GM21390 (cell line): ENCODE results near the gene COL23A1.

ENCODE experiments used
- ATAC-seq: cut with Tn5 transposase; IDR thresholded peaks from one replicate; pipeline ENCODE4 v1.9.1; 2021; ENCODE audit not compliant: unreplicated experiment

Gene COL23A1

DNA sequence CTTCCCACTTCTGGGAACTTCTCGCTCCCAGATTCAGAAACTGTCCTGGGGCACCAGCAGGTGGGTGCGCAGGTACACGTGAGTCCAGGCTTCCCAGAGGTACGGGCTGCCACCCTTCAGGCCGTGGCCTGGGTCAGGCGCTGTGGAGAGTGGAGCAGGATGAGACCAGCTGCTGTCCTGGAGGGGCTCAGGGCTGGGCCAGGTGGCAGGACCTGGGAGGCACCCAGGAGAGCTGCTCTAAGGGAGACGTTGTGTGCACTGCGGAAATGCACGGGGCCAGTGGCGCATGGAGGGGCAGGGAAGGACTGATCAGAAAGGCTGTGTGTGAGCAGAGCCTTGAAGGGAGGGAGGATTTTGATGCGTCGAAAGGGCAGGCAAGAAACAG lies 222.5 kb downstream of the COL23A1 start:
- no peak for ATAC-seq

DNA sequence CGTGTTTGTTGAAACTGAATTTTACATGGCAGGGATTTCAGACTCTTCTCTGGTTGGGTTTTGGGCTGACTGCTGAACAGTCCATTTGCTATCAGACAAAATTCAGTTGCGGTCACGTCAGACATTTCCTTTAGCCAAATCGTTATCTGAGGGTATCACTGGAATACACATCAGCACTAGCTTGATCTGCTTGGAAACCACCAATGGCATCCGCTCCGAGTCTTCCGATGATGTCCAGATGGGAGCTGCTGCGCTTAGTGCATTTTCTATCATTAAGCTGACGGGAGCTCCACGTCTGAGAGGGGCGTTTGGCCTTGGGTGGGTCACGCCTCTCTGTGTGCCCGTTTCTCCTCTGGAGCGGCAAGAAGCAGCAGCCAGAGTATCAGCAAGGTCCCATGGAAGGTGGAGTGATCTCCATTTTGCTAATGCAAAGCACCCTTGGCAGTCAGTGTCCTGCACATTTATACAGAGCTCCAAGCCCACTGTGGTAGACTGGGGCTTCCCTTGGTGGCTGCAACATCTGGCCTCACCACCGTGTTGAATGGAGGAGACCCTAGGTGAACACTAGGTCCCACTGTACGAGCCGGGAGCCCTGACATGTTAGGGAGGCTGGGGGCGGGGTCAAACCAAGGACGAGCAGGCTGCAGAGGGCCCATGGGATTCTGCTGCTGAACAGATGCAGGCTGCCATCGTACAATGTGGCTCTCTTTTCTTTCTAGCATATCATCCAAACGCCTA lies 223.0 kb downstream of the COL23A1 start:
- no peak for ATAC-seq

DNA sequence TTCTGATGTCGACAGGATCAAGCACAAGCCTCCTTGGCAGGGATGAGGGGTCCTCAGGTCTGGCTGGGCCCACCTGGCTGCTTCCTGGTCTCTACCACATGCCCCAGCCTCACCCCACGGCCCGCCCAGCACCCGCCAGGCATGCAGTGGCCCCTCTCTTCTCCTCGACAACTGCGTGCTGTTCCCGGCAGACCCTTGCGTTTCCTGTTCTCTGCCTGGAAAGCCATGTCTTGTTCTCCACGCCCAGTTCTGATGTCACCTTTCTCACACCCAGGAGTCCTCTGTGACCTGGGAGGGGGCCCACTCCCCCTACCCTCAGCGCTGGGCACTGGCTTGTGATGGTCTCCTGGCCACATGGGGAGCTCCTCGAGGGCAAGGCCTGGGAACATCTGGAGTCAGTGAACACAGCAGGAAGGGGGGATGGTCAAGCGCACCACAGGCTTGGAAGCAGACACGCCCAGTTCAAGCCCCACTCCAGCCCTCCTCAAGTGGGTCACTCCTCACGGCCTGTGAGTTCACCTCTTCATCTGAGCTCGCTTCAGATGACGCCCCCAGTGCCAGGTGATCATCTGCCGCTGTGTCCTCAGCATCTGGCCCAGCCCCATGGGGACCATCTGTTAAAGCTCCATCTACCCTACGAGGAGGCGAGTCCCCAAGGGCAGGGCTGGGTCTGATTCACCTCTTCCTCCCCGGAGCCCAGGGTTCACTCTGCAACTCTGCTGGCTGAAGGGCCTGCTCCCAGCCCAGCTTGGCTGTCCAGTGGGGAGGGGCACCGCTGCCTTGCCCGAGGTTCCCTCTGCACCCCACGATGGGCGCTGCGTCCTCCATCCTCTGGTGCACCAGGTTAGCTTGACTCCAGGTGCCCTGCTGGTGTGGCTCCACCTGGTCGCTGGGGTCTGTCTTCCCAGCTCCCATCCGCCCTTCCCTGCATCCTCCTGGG lies 224.4 kb downstream of the COL23A1 start:
- ATAC-seq = no peak

GRCh38 chr5:178364326-178364675 lies 225.9 kb downstream of the COL23A1 start:
- no peak for ATAC-seq

GRCh38 chr5:178363501-178364325 lies 226.5 kb downstream of the COL23A1 start:
- ATAC-seq = no peak

DNA sequence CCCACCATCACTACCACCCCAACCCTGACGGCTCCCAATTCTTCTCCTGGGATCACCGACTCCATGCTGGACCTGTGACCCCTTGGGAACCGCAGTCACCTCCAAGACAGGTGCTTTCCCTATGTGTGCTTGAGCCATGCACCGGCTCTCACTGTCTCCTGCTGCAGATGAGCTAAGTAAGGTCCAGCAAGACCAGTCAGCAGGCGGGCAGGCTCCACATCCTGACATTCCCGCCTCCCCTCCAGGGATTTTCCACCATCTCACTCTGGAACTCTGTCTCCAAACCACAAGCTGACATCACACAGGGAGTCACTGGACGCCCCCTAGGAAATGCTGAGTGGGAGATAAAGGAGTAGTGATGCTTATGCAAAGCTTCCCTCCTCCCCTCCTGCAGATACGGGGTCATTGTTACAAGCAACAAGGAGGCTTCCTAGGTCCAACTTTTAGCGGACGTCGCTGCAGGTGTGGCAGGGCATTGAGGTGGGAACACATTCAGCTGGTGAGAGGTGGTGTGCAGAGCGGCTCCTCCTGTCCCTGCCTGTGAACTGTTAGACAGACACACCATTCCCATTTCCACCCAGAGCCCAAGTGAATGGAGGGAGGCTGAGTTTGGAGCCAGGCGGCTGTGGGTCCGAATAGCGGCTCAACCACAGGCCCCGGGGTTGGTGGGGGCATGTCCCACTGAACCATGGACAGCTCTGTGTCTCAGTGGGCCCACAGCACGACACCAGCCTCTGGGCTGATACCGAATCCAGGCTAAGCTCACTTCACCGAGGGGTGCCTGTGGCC lies 228.3 kb downstream of the COL23A1 start:
- ATAC-seq = no peak

DNA sequence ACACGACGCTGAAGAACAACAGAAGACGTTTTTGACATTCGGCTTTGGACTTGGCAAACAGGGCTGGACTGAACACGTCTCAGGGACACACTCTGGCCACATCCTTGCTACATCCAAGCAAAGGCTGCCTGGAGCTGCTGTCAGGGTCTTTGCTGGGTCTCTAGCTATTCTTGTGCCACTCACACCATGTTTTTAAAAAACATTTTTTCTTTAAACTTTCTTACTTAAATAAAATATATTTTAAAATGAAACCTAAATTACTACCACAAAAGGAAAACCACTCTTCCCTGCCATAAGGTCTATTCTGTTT lies 229.3 kb downstream of the COL23A1 start:
- ATAC-seq = no peak

DNA sequence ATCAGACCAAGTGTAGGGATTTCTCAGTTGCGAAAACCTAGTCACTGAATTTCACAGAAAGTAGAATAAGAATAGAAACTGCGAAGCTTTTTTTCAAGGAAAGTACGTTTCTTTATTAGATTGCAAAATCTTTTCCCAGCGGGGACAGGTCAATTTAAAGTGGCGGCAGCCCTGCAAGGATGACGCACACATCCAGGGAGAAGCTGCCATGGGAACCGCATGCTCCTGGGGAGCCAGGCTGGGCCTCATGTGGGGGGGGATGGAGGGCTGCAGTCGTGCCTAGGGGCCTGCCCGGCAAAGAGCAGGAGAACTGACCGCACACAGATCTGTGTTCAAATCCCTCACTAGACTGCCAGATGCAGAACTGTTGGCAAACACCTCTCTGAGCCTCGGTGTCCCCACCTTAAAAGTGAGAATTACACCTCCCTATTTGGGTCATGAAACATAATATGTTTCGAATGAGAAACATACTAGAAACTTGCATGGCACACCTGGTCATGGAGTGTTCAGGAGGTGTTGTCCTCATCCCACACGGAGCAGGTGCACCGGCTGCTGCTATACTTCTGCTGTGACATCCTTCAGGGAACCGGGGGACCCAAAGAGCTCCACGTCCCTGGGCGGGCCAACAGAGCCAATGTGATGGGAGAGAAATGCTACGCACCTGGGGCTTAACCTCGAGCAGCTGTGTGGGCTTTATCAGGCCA lies 229.8 kb downstream of the COL23A1 start:
- ATAC-seq = no peak

- ATAC-seq = no peak
Observed at GRCh38 chr5:178359738-178360137, 230.5 kb downstream of the COL23A1 start.

- no peak for ATAC-seq
Observed at GRCh38 chr5:178357678-178358077, 232.5 kb downstream of the COL23A1 start.

DNA sequence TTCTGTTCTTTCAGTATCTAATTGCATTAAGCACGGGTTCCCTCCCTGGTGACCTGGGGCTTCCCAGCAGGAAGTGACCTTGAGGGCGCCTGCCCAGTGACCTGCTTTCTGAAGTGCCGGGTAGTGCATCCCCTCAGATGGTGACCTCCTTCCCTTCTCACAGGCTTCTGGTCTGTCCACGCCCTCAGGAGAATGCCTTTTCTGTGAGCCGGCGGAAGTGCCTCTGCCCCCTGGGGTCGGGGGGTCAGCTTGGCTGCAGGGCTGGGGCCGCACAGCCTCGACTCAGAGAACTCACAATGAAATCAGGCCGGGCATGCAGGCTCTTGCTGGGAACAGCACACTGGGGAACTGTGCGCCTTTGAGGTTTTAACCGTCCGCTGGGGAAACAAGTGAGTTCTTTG lies 233.1 kb downstream of the COL23A1 start:
- no peak for ATAC-seq

DNA sequence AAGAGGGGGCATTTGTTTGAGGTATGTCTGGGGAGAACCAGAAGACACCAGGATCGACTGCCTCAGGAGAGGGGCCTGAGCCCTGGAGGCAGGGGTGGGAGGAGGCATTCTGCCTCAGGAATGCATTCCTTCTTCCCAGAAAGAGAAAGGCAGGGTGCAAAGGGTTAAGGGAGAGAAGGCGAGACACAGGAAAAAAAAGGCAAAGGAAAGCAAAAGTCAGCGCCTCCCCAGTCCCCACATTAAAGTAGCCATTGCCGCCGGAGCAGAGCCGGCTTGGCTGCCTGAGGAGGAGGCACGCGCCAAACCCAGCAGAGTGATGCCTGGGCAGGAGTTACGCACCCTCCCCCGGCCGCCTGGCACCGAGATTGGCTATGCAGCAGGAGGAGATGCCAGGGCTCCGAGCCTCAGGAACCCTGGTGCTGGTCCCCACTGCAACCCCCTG lies 233.7 kb downstream of the COL23A1 start:
- ATAC-seq = no peak

DNA sequence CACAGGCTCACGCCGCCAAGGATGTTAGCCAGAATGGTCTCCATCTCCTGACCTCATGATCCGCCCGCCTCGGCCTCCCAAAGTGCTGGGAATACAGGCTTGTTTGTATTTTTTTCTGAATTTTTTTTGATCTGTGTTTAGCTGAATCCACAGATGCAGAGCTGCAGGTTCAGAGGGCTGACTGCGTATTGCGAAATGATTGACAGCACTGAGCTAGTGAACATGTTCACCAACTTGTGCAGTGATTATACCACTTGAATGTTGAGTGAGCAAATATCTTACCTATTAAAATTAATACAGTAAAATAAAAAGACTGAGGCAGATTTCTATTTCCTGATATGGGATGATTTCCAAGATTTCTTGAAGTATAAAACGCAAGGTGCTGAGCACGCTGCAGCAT lies 234.5 kb downstream of the COL23A1 start:
- ATAC-seq = no peak

- ATAC-seq = no peak
Observed at GRCh38 chr5:178353461-178353860, 236.7 kb downstream of the COL23A1 start.

DNA sequence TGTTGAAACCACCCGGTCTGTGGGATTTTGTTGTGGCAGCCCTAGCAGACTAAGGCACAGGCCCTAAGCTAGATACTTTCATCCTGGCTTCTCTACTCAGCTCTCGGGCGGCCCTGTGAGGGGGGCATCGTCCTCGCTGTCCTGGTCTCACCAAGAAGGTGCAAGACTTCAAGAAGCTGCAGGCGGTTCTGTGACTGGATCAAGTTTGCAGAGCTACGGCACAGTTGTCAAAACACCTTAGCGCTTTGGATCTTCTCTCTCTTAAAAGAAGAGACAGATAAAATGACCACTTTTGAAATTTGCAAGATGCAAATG lies 238.2 kb downstream of the COL23A1 start:
- ATAC-seq = no peak

DNA sequence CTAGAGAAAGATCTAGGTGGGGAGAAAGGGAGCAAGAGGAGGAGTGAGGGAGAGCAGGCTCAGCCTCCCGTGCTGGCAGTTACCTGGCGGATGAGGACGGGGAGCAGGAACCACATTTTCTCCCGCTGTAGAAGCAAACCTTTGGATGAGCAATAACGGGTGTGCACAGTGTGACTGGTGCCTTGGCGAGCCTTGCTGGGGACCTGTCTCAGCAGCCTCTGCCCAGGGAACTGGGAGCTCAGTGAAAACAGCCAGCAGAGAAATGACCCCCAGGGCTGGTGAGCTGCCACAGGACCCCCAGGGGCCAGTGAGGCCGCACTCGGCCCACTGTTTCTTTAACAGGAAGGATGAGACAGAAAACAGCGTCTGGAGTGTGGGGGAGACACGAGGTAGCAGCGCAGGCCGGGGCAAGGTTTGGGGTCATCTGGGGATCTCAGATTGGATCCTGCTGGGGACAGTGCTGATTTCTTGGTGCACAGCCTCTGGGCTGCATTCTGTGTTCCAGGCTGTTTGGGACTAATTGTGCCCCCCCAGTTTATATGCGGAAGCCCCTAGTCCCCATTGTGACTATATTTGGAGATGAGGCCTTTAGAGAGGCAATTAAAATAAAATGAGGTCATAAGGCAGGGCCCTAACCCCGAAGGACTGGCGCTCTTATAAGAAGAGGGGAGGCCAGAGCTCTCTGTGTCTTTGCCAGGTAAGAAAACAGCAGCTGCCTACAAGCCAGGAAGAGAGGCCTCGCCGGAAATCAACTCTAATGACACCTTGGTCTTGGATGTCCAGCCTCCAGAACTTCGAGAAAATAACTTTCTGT lies 238.8 kb downstream of the COL23A1 start:
- ATAC-seq = no peak

GRCh38 chr5:178350361-178351220 lies 239.6 kb downstream of the COL23A1 start:
- ATAC-seq = no peak

DNA sequence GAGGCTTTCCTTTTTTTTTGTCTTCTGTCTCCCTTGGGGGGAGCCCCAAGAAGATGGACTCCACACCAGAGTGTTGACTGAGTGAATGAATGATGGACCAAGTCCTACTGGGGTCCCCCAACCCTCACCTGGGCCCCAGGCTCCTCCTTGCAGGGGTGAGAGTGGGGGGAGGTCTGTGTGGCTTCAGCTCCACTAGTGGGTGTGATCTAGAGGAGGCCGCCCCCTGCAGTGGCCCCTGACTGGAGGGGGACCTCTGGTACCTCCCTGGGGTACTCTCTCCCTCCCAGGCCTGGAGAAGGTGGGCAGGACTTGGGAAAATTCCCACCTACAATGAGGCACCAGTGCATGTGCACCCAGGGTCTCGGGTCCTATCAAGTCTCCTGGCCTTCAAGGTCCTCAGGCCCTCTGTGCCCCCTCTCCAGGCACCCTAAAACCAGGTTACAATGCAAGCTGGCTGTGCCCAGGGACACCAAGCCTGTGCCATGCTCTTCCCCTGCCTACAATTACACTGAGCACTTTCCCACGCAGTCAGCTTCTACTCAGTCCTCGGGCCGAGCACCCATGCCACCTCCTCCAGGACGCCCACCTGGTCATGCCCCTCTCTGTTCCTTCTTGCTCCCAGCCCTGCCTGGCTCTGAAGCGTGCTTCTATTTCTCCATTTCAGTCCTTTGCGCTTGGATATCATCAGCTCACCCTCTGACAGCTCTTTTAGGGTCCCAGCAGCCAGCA lies 240.4 kb downstream of the COL23A1 start:
- ATAC-seq = no peak
